Hepatocyte (in vitro differentiated cells): ENCODE data around the gene SAMD11. TPM values are rescaled to one million over a fixed set of nuclear protein-coding genes. Genes with fewer than 3 reads are reported as not detected.
A peak's percentile ranks its signal among the peaks of the same experiment; 100 is the strongest.

ENCODE experiments used
- DNase-seq: peaks from one replicate; pipeline ENCODE4 v3.0.0-alpha.2; 2016; ENCODE audit warnings: low spot score
- H2AFZ ChIP-seq: fragments of 200-600 bp; sonication (generic); 2 replicates; pipeline ENCODE4 v1.6.0; 2016; ENCODE audit warnings: antibody characterized with exemption, mild to moderate bottlenecking
- H3K27ac ChIP-seq: fragments of 200-600 bp; sonication (generic); 2 replicates; pipeline ENCODE4 v1.5.1; 2016; ENCODE audit warnings: mild to moderate bottlenecking
- H3K27me3 ChIP-seq: fragments of 200-600 bp; sonication (generic); 2 replicates; pipeline ENCODE4 v1.6.1; 2016
- H3K36me3 ChIP-seq: fragments of 200-600 bp; sonication (generic); replicated peaks from 2 replicates; pipeline ENCODE4 v1.5.1; 2016; ENCODE audit warnings: low read depth; ENCODE audit not compliant: insufficient read depth
- H3K4me1 ChIP-seq: fragments of 200-600 bp; sonication (generic); 2 replicates; pipeline ENCODE4 v1.5.1; 2016; ENCODE audit warnings: mild to moderate bottlenecking, moderate library complexity; ENCODE audit not compliant: insufficient read depth
- H3K4me2 ChIP-seq: fragments of 200-600 bp; sonication (generic); 2 replicates; pipeline ENCODE4 v1.6.0; 2016
- H3K4me3 ChIP-seq: fragments of 200-600 bp; sonication (generic); 2 replicates; pipeline ENCODE4 v1.5.1; 2016; ENCODE audit warnings: mild to moderate bottlenecking
- H3K79me2 ChIP-seq: fragments of 200-600 bp; sonication (generic); 2 replicates; pipeline ENCODE4 v1.6.0; 2017; ENCODE audit warnings: mild to moderate bottlenecking
- H3K9me2 ChIP-seq: fragments of 200-600 bp; sonication (generic); replicated peaks from 2 replicates; pipeline ENCODE4 v1.6.0; 2017; ENCODE audit warnings: mild to moderate bottlenecking; ENCODE audit not compliant: insufficient read depth
- H3K9me3 ChIP-seq: fragments of 200-600 bp; sonication (generic); 2 replicates; pipeline ENCODE4 v1.5.1; 2016; ENCODE audit warnings: low read depth, mild to moderate bottlenecking
- H4K20me1 ChIP-seq: fragments of 200-600 bp; sonication (generic); 2 replicates; pipeline ENCODE4 v1.6.0; 2016; ENCODE audit warnings: mild to moderate bottlenecking; ENCODE audit not compliant: insufficient read depth, poor library complexity, severe bottlenecking
- EZH2 ChIP-seq: fragments of 200-600 bp; sonication (generic); IDR thresholded peaks from 2 replicates; pipeline ENCODE4 v1.6.1; 2016; ENCODE audit warnings: antibody characterized with exemption, mild to moderate bottlenecking, borderline replicate concordance
- EZH2phosphoT487 ChIP-seq: fragments of 200-600 bp; sonication (generic); IDR thresholded peaks from one replicate; pipeline ENCODE4 v1.6.1; 2018; ENCODE audit warnings: antibody characterized with exemption, mild to moderate bottlenecking, low read depth, moderate library complexity; ENCODE audit not compliant: unreplicated experiment, severe bottlenecking
- WGBS: methylation state at CpG from one replicate; pipeline ENCODE4 v1.1.6; 2016; ENCODE audit warnings: low lambda C conversion rate; ENCODE audit errors: missing lambda C conversion rate; 5-methylcytosine and 5-hydroxymethylcytosine counted together
- polyA plus RNA-seq: library from polyadenylated mRNA; unstranded; fragments of >200 nt; fragmentation: Nextera tagmentation; extraction: Ambion mirVana; gene quantifications from 2 replicates; pipeline ENCODE4 v1.2.1, GENCODE V29; 2016
- total RNA-seq: library from RNA; depleted of rRNA; stranded (reverse); fragments of >200 nt; gene quantifications from 2 replicates; pipeline ENCODE4 v1.2.3, GENCODE V29; 2014
- TF ChIP-seq, protein P1 (sequence below): fragments of 200-600 bp; sonication (generic); IDR thresholded peaks from 2 replicates; pipeline ENCODE4 v1.5.1; 2016; ENCODE audit warnings: antibody characterized with exemption, mild to moderate bottlenecking; ENCODE audit not compliant: poor library complexity

The SAMD11 gene
- total and polyA plus RNA-seq, 2 experiments from 2014 or later, result 9.5 to 17.1 TPM

GRCh38 chr1:940107-941014, 16.6 kb downstream of the SAMD11 start:
- whole genome bisulfite sequencing, result 2% methylated on average over 68 of the region's 86 CpGs
- Histone ChIP-seq H3K4me1 (peaks cover 49% of the 10 kb centered on the region), H3K79me2 (no peaks in the 10 kb centered on the region), H2AFZ (no peak overlapping the region), H3K36me3 (no peaks in the 10 kb centered on the region), H3K9me2 (no peaks in the 10 kb centered on the region), H3K4me3 (no peak overlapping the region), H3K27me3 (peaks cover 28% of the 10 kb centered on the region), H3K4me2 (peak overlapping the region; percentile 96), H4K20me1 (no peaks in the 10 kb centered on the region), H3K27ac (peak overlapping the region; percentile 86), H3K9me3 (no peaks in the 10 kb centered on the region)
- peak; percentile 87 for DNase-seq
- no peak for TF ChIP-seq EZH2
- TF ChIP-seq EZH2phosphoT487, result peak; percentile 40
- TF ChIP-seq, protein P1, sequence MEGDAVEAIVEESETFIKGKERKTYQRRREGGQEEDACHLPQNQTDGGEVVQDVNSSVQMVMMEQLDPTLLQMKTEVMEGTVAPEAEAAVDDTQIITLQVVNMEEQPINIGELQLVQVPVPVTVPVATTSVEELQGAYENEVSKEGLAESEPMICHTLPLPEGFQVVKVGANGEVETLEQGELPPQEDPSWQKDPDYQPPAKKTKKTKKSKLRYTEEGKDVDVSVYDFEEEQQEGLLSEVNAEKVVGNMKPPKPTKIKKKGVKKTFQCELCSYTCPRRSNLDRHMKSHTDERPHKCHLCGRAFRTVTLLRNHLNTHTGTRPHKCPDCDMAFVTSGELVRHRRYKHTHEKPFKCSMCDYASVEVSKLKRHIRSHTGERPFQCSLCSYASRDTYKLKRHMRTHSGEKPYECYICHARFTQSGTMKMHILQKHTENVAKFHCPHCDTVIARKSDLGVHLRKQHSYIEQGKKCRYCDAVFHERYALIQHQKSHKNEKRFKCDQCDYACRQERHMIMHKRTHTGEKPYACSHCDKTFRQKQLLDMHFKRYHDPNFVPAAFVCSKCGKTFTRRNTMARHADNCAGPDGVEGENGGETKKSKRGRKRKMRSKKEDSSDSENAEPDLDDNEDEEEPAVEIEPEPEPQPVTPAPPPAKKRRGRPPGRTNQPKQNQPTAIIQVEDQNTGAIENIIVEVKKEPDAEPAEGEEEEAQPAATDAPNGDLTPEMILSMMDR, result no peak

DNA sequence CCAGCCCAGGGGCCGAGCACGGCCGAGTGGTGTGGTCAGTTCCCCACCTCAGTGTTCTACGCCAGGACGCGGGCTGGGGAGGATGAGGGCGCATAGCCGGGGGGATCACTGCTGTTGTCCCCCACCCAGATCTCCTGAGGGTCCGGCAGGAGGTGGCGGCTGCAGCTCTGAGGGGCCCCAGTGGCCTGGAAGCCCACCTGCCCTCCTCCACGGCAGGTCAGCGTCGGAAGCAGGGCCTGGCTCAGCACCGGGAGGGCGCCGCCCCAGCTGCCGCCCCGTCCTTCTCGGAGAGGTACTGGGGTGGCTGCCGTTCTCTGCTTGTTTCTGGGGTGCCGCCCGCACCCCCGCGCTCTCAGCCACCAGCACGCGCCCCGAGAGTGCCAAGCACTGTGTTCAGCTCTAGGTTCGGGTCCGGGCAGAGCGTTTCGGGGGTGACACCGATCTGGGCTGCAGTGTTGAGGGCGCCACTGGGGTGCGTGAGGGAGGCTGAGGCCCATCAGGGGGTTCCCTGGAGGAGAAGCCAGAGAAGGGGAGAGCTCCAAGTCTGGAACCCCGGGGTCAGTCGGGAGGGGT, 17.4 kb downstream of the SAMD11 start:
- Histone ChIP-seq H3K79me2 (no peaks in the 10 kb centered on the region), H3K4me1 (peaks cover 42% of the 10 kb centered on the region), H4K20me1 (no peaks in the 10 kb centered on the region), H3K9me3 (no peaks in the 10 kb centered on the region), H3K4me3 (no peak overlapping the region), H3K36me3 (no peaks in the 10 kb centered on the region), H2AFZ (no peak overlapping the region), H3K27ac (peak overlapping the region; percentile 86), H3K9me2 (no peaks in the 10 kb centered on the region), H3K4me2 (peak overlapping the region; percentile 96), H3K27me3 (peaks cover 22% of the 10 kb centered on the region)
- DNase-seq, result no peak
- peak; percentile 70 for TF ChIP-seq EZH2
- TF ChIP-seq, protein P1, result no peak
- 9% methylated on average over 34 of the region's 36 CpGs for whole genome bisulfite sequencing

GRCh38 chr1:941588-942383, 18.1 kb downstream of the SAMD11 start:
- no peaks in the 10 kb centered on the region for H3K36me3 ChIP-seq
- WGBS, result 0% methylated on average over 2 of the region's 98 CpGs
- peaks cover 22% of the 10 kb centered on the region for H3K27me3 ChIP-seq
- H4K20me1 ChIP-seq, result no peaks in the 10 kb centered on the region
- peak overlapping the region; percentile 86 for H3K27ac ChIP-seq
- H3K4me3 ChIP-seq, result peak overlapping the region; percentile 27
- peak overlapping the region; percentile 96 for H3K4me2 ChIP-seq
- peaks cover 42% of the 10 kb centered on the region for H3K4me1 ChIP-seq
- TF ChIP-seq, protein P1, result no peak
- TF ChIP-seq EZH2 (no peak), EZH2phosphoT487 (no peak)
- no peaks in the 10 kb centered on the region for H3K9me3 ChIP-seq
- H2AFZ ChIP-seq, result no peak overlapping the region
- H3K9me2 ChIP-seq, result no peaks in the 10 kb centered on the region
- DNase-seq, result peak; percentile 92
- no peaks in the 10 kb centered on the region for H3K79me2 ChIP-seq
